Right lobe of liver (tissue), 6 donors: ENCODE data around the gene AATK. TPM values are rescaled to one million over a fixed set of nuclear protein-coding genes. Genes with fewer than 3 reads are reported as not detected.

Experiments
- ATAC-seq, 4 donors: fragments of 200-7000 bp; cut with Tn5 transposase; one replicate each; pipeline ENCODE4 v1.9.1; 2020; ENCODE audit warnings: mild to moderate bottlenecking in 4 of 4, moderate library complexity in 4 of 4
- DNase-seq, 3 donors: peaks; one replicate each; pipeline ENCODE4 v3.0.0-alpha.2; 2020
- H3K27ac ChIP-seq, 3 donors: fragments of 200-600 bp; one replicate each; pipeline ENCODE4 v1.8.0; 2022
- H3K27me3 ChIP-seq, 2 donors: fragments of 200-600 bp; one replicate each; pipeline ENCODE4 v1.8.0; 2022
- H3K36me3 ChIP-seq, 4 donors: fragments of 200-600 bp; sonication (generic) in 1 of 4; one replicate each; pipeline versions ENCODE4 v1.5.1 to v1.8.0; 2017 to 2022; ENCODE audit warnings: control low read depth in 1 of 4
- H3K4me1 ChIP-seq, 4 donors: fragments of 200-600 bp; sonication (generic) in 1 of 4; one replicate each; pipeline versions ENCODE4 v1.5.1 to v1.8.0; 2017 to 2022; ENCODE audit warnings: control low read depth in 1 of 4
- H3K4me3 ChIP-seq, 3 donors: fragments of 200-600 bp; one replicate each; pipeline ENCODE4 v1.8.0; 2022
- H3K9me3 ChIP-seq, 4 donors: fragments of 200-600 bp; sonication (generic) in 1 of 4; one replicate each; pipeline versions ENCODE4 v1.5.1 to v1.8.0; 2017 to 2022; ENCODE audit warnings: control low read depth in 1 of 4
- CTCF ChIP-seq, 4 donors: fragments of 200-600 bp in 3 of 4; fragments of 450-650 bp in 1 of 4; IDR thresholded peaks; one replicate each; pipeline versions ENCODE4 v1.5.1 to v1.8.0; 2016 to 2022; ENCODE audit warnings: antibody characterized with exemption in 4 of 4, mild to moderate bottlenecking in 2 of 4
- POLR2A ChIP-seq: fragments of 450-650 bp; IDR thresholded peaks from one replicate; pipeline ENCODE4 v1.6.1; 2017; ENCODE audit warnings: antibody characterized with exemption, mild to moderate bottlenecking
- WGBS: methylation state at CpG from one replicate; pipeline ENCODE4 v1.1.6; 2018; ENCODE audit warnings: low coverage, low lambda C conversion rate; ENCODE audit not compliant: insufficient coverage; ENCODE audit errors: missing lambda C conversion rate; 5-methylcytosine and 5-hydroxymethylcytosine counted together
- intact Hi-C, 2 donors: fragments of 100-400 bp; cut with DNase I; formaldehyde crosslinking; loops; one replicate each; pipeline versions ENCODE4 v1.11.2 to v1.14.1; 2022
- total RNA-seq, 6 experiments: library from RNA; depleted of rRNA in 2 of 6; stranded (reverse); fragments of >200 nt in 2 of 6; fragmentation: NEBNext Ultra II Directional in 3 of 6; extraction: Animal tissue kit (Norgen Biotek cat#: 25700) in 3 of 6; gene quantifications; one replicate each; pipeline versions ENCODE4 v1.1.0 to v1.2.4, GENCODE V29; 2016 to 2023
- donor health status: DM: no; HTN: yes; CAD: no.
- donor health status: DM: no; HTN: no; CAD: no.
- donor health status: DM: no; HTN: no; CAD: no.
- donor health status: DM: no; HTN: yes; CAD: no.
- donor health status: DM: no; HTN: yes; CAD: no.

Gene AATK
- total RNA-seq, 6 experiments from 2014 or later = 0.31 to 1.2 (median 0.86) TPM

- 91% methylated on average over 10 of the region's 37 CpGs for whole genome bisulfite sequencing
- peaks cover 0 to 7% (median 0%) of the 10 kb centered on the region in 4 donors for H3K4me1 ChIP-seq
- no peak for ATAC-seq
- TF ChIP-seq CTCF (IDR thresholded peaks at IDR 0.05) (no peak), POLR2A (no peak)
- H3K4me3 ChIP-seq = no peak overlapping the region
- H3K27ac ChIP-seq = no peak overlapping the region
- no peaks in the 10 kb centered on the region for H3K9me3 ChIP-seq
- no peaks in the 10 kb centered on the region for H3K27me3 ChIP-seq
- intact Hi-C loops = loop anchor here in 1 of 2 donors (10.0 kb wide), 2 partner anchors 54 to 94 kb away; partner anchors contain the start of genes NDUFAF8 and TEPSIN
- no peaks in the 10 kb centered on the region for H3K36me3 ChIP-seq
- no peak for DNase-seq
These were observed 25.3 kb downstream of the AATK start for GRCh38 chr17:81140695-81141094.

GRCh38 chr17:81140018-81140417, 26.0 kb downstream of the AATK start:
- no peak for ATAC-seq
- intact Hi-C loops = loop anchor here in 1 of 2 donors (10.0 kb wide), 2 partner anchors 55 to 95 kb away; partner anchors contain the start of genes NDUFAF8 and TEPSIN
- TF ChIP-seq POLR2A = no peak
- TF ChIP-seq CTCF (IDR thresholded peaks at IDR 0.05) = no peak
- 51% methylated on average over 7 of the region's 8 CpGs for WGBS
- Histone ChIP-seq H3K36me3 (no peaks in the 10 kb centered on the region), H3K27me3 (no peaks in the 10 kb centered on the region), H3K4me1 (peaks cover 0 to 7% (median 0%) of the 10 kb centered on the region in 4 donors), H3K27ac (no peak overlapping the region), H3K4me3 (no peak overlapping the region), H3K9me3 (no peaks in the 10 kb centered on the region)
- no peak for DNase-seq

- TF ChIP-seq CTCF (IDR thresholded peaks at IDR 0.05) = no peak
- TF ChIP-seq POLR2A = no peak
- Histone ChIP-seq H3K27me3 (no peaks in the 10 kb centered on the region), H3K9me3 (no peaks in the 10 kb centered on the region), H3K27ac (no peak overlapping the region), H3K36me3 (no peaks in the 10 kb centered on the region), H3K4me3 (no peak overlapping the region), H3K4me1 (peaks cover 0 to 7% (median 0%) of the 10 kb centered on the region in 4 donors)
- DNase-seq (no peak), ATAC-seq (no peak)
- 83% methylated on average over 2 of the region's 8 CpGs for WGBS
- intact Hi-C loops = no loop called here
These were observed 26.6 kb downstream of the AATK start for GRCh38 chr17:81139428-81139827.

- intact Hi-C loops = no loop called here
- DNase-seq (no peak), ATAC-seq (no peak)
- Histone ChIP-seq H3K27me3 (no peaks in the 10 kb centered on the region), H3K36me3 (no peaks in the 10 kb centered on the region), H3K9me3 (no peaks in the 10 kb centered on the region), H3K4me3 (no peak overlapping the region), H3K4me1 (peaks cover 0 to 7% (median 0%) of the 10 kb centered on the region in 4 donors), H3K27ac (no peak overlapping the region)
- WGBS = 94% methylated on average over 22 of the region's 25 CpGs
- no peak for TF ChIP-seq CTCF (IDR thresholded peaks at IDR 0.05)
- no peak for TF ChIP-seq POLR2A
These were observed 27.5 kb downstream of the AATK start for GRCh38 chr17:81138500-81138899.

- Histone ChIP-seq H3K9me3 (no peaks in the 10 kb centered on the region), H3K4me1 (peaks cover 0 to 7% (median 0%) of the 10 kb centered on the region in 4 donors), H3K36me3 (no peaks in the 10 kb centered on the region), H3K27me3 (no peaks in the 10 kb centered on the region), H3K4me3 (no peak overlapping the region), H3K27ac (no peak overlapping the region)
- TF ChIP-seq POLR2A (no peak), CTCF (IDR thresholded peaks at IDR 0.05) (no peak)
- no peak for ATAC-seq
- WGBS = 83% methylated on average over 9 of the region's 15 CpGs
- DNase-seq = no peak
- intact Hi-C loops = no loop called here
These were observed 27.9 kb downstream of the AATK start for GRCh38 chr17:81138083-81138482.
